GM21737 (cell line): ENCODE results near the gene LRP1.

Experiments used
- ATAC-seq: cut with Tn5 transposase; IDR thresholded peaks from one replicate; pipeline ENCODE4 v1.9.1; 2021; ENCODE audit warnings: mild to moderate bottlenecking, moderate library complexity; ENCODE audit not compliant: unreplicated experiment

The LRP1 gene

GRCh38 chr12:57170927-57171326, 42.6 kb downstream of the LRP1 start:
- no peak for ATAC-seq

- no peak for ATAC-seq
Measured at GRCh38 chr12:57171668-57172067, 43.4 kb downstream of the LRP1 start.

DNA sequence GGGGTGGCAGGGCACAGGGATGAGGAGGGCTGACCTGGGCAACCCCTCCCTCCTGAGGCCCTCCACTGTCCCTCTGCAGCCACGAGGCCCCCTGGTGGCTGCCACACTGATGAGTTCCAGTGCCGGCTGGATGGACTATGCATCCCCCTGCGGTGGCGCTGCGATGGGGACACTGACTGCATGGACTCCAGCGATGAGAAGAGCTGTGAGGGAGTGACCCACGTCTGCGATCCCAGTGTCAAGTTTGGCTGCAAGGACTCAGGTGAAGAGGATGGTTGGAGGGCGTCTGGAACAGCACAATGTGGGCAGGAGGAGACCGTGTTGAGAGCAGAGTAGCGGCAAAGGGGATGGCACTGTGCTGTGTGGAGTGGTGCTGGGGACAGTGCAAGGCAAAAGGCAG, 44.8 kb downstream of the LRP1 start:
- no peak for ATAC-seq

DNA sequence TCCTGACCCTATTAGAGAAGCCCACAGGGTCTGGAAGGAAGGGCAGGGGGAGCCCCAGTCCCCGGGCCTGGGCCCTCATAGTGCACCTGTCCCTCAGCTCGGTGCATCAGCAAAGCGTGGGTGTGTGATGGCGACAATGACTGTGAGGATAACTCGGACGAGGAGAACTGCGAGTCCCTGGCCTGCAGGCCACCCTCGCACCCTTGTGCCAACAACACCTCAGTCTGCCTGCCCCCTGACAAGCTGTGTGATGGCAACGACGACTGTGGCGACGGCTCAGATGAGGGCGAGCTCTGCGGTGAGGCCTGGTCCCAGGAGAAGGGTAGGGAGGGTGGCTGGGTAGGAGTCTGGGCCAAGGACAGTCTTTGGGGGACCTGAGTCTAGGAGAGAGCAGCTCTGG, 45.4 kb downstream of the LRP1 start:
- no peak for ATAC-seq

- ATAC-seq = no peak
Measured at GRCh38 chr12:57175428-57176138, 47.3 kb downstream of the LRP1 start.

DNA sequence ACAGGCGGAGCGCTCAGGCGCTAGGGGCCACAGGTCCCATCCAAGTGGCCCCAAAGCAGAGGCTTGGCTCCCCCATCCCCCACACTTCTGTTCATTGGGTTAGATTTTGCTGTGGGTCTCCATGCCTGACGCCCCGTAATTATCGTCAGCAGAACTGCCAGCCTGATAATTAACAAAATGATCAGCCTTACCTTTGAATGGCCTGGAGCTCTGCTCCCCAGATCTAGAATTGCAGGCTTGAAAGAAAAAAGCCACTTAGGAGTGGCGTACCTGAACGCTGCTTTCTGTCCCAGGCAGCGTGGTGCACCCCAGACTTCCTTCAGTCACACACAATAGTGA, 47.8 kb downstream of the LRP1 start:
- no peak for ATAC-seq

DNA sequence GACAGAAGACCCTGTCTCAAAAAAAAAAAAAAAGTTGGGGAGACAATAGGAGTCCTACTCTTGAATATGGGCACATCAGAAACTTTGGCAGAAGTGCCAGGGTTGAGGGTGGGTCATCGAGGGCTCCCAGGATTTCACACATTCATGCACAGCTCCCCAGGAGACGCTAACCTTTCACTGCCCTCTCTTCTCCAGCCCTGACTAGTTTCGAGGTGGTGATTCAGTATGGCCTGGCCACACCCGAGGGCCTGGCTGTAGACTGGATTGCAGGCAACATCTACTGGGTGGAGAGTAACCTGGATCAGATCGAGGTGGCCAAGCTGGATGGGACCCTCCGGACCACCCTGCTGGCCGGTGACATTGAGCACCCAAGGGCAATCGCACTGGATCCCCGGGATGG, 48.6 kb downstream of the LRP1 start:
- no peak for ATAC-seq

DNA sequence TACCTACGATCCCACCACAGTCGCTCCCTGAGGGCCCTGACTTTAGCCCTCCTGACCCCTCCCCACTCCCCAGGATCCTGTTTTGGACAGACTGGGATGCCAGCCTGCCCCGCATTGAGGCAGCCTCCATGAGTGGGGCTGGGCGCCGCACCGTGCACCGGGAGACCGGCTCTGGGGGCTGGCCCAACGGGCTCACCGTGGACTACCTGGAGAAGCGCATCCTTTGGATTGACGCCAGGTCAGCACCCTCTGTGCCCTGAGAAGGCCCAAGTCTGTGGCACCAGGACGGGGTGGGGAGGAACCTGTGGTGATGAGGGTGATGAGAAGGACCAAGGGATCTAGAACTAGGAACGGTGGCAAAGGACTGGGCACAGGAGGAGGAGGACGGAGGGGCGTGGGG, 49.1 kb downstream of the LRP1 start:
- ATAC-seq = no peak

DNA sequence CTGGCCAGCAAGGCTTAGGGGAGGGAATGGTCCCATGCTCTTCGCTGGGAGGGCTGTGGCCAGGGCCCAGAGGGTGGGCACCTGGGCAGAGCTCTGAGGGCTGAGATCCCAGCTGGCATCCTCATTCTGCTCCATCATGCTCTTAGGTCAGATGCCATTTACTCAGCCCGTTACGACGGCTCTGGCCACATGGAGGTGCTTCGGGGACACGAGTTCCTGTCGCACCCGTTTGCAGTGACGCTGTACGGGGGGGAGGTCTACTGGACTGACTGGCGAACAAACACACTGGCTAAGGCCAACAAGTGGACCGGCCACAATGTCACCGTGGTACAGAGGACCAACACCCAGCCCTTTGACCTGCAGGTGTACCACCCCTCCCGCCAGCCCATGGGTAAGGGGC, 49.9 kb downstream of the LRP1 start:
- no peak for ATAC-seq

- ATAC-seq = no peak
Measured at GRCh38 chr12:57179331-57180086, 51.2 kb downstream of the LRP1 start.

DNA sequence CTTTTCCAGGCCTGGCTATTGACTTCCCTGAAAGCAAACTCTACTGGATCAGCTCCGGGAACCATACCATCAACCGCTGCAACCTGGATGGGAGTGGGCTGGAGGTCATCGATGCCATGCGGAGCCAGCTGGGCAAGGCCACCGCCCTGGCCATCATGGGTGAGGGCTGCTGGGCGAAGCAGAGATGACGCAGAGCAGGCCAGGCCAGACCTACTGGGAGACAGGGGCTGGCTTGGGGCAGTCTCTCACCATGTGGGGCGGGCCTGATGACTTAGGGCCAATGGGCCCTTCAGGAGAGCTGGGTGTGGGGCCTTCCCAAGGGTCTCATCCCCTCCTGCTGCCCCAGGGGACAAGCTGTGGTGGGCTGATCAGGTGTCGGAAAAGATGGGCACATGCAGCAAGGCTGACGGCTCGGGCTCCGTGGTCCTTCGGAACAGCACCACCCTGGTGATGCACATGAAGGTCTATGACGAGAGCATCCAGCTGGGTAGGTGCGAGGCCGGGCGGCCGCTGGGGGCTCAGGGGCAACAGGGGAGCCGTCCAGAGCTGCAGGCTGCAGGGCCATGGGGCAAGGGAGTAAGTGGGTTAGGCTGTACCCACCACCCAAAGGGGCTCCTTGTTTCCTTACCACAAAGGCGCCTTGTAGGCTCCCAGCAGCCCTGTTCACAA, 52.2 kb downstream of the LRP1 start:
- no peak for ATAC-seq

DNA sequence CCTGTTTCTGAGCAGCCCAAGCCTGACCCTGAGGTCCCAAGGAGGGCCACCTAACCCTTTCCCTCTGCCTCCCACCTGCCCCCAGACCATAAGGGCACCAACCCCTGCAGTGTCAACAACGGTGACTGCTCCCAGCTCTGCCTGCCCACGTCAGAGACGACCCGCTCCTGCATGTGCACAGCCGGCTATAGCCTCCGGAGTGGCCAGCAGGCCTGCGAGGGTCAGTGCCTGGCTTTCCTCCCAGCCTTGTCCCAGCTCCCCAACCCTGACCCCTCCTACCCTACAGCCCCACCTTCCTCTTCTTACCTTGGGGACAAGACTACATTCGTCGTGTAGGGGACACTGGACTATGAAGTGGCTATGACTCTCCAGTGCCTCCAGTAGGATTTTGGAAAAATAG, 52.8 kb downstream of the LRP1 start:
- ATAC-seq = no peak

- ATAC-seq = no peak
Measured at GRCh38 chr12:57181561-57182155, 53.4 kb downstream of the LRP1 start.

GRCh38 chr12:57182918-57183575, 54.8 kb downstream of the LRP1 start:
- ATAC-seq = peak; percentile 80

- no peak for ATAC-seq
Measured at GRCh38 chr12:57183939-57184725, 55.8 kb downstream of the LRP1 start.

- no peak for ATAC-seq
Measured at GRCh38 chr12:57185403-57185802, 57.1 kb downstream of the LRP1 start.

DNA sequence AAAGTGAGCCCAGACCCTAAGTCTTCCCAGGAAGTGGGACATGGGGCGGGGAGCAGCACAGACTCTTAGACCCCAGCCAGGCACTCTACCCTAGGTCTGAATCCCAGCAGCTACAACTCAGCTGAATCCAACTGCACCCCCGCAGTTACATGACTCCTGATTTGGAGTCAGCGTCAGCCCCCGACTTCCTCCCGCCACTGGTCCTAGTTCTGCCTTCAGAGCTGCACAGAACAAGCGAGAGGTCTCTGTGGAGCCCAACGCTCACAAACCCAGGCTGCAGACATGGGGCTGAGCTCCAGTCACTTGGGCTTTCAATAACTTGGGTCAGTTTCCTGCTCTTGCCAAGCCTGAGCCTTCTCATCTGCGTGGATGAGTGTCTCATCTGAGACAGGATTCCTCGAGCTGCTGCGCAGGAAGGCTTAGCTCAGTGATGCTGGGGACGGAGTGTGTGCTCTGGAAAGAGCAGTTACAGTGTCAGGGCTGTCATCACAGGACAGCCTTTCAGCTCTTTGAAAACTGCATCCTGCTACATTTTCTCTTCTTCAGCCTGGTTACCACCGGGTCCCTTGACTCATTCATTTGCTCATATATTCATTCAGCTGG, 57.7 kb downstream of the LRP1 start:
- ATAC-seq = no peak

- ATAC-seq = no peak
Measured at GRCh38 chr12:57187222-57188089, 59.2 kb downstream of the LRP1 start.

DNA sequence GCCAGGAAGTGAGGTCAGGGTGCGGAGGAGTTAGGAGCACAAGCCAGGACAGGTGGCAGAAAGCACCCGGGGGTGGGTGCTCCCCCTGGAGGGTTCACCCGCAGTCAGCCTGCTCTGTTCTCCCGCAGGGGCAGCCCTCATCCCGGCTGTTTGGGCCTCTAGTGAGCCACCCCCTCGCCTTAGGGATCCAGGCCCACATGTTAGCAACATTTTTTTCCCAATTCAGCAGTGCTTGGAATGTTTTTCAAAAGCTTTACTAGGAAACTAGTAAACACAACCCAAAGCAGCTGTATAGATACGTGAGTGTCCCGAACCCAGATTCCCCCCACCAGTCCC, 59.8 kb downstream of the LRP1 start:
- no peak for ATAC-seq
